Adrenal gland (tissue), 12 donors: ENCODE data around the gene ST6GALNAC4. TPM values are rescaled to one million over a fixed set of nuclear protein-coding genes. Genes with fewer than 3 reads are reported as not detected.
A peak's percentile ranks its signal among the peaks of the same experiment; 100 is the strongest.

ENCODE experiments used
- DNase-seq, 7 donors: peaks; one replicate each; pipeline ENCODE4 v3.0.0-alpha.2; 2019 to 2020
- H3K27ac ChIP-seq, 5 donors: fragments of 200-600 bp; sonication (generic) in 4 of 5; 1 replicate in 3 of 5; 2 replicates in 2 of 5; pipeline versions ENCODE4 v1.5.1 to v1.8.0; 2016 to 2020; ENCODE audit warnings: mild to moderate bottlenecking in 1 of 5
- H3K27me3 ChIP-seq: fragments of 200-600 bp; 2 replicates; pipeline ENCODE4 v1.8.0; 2021
- H3K36me3 ChIP-seq, 2 donors: fragments of 200-600 bp; replicated peaks in 1 of 2; 1 replicate in 1 of 2; 2 replicates in 1 of 2; pipeline versions ENCODE4 v1.5.1 to v1.8.0; 2018 to 2022
- H3K4me1 ChIP-seq, 2 donors: fragments of 200-600 bp; replicated peaks in 1 of 2; 1 replicate in 1 of 2; 2 replicates in 1 of 2; pipeline versions ENCODE4 v1.5.1 to v1.8.0; 2018 to 2021
- H3K4me3 ChIP-seq, 4 donors: fragments of 200-600 bp; sonication (generic) in 3 of 4; one replicate each; pipeline ENCODE4 v1.5.1; 2016 to 2018
- H3K9me3 ChIP-seq, 3 donors: fragments of 200-600 bp; sonication (generic) in 1 of 3; replicated peaks in 1 of 3; 1 replicate in 2 of 3; 2 replicates in 1 of 3; pipeline versions ENCODE4 v1.5.1 to v1.8.0; 2016 to 2021
- POLR2A ChIP-seq, 2 donors: fragments of 450-650 bp; IDR thresholded peaks; one replicate each; pipeline ENCODE4 v1.6.1; 2017; ENCODE audit warnings: antibody characterized with exemption in 2 of 2, mild to moderate bottlenecking in 2 of 2, moderate library complexity in 1 of 2
- WGBS, 4 donors: extraction: QIAGEN DNeasy Blood & Tissue Kit in 2 of 4; methylation state at CpG; one replicate each; pipeline versions ENCODE4 v1.1.5 to v1.1.7; 2013 to 2017; 5-methylcytosine and 5-hydroxymethylcytosine counted together
- intact Hi-C, 2 donors: fragments of 100-400 bp; cut with DNase I; formaldehyde crosslinking; loops; one replicate each; pipeline versions ENCODE4 v1.14.1 to v1.15.0; 2022 to 2023
- polyA plus RNA-seq, 3 donors: library from polyadenylated mRNA; stranded (reverse); fragments of 200-250 nt in 2 of 3; fragments of 350-450 nt in 1 of 3; fragmentation: Illumina TruSeq in 1 of 3; extraction: RNeasy Lipid Tissue Mini Kit (QIAGEN cat#74804) in 1 of 3; gene quantifications; one replicate each; pipeline ENCODE4 v1.2.3, GENCODE V29; 2013 to 2014
- total RNA-seq, 9 donors: library from RNA; depleted of rRNA in 4 of 9; stranded (reverse); fragments of >200 nt in 4 of 9; fragments of 120-200 nt in 1 of 9; fragmentation: NEBNext Ultra II Directional in 1 of 9; extraction: Animal tissue kit (Norgen Biotek cat#: 25700) in 1 of 9; gene quantifications; one replicate each; pipeline versions ENCODE4 v1.1.0 to v1.2.4, GENCODE V29; 2013 to 2023
- TF ChIP-seq, protein P1 (sequence below), 6 experiments: fragments of 450-650 bp in 4 of 6; fragments of 200-600 bp in 2 of 6; sonication (generic) in 1 of 6; IDR thresholded peaks; 1 replicate in 5 of 6; 2 replicates in 1 of 6; pipeline versions ENCODE4 v1.5.1 to v1.8.0; 2016 to 2021; ENCODE audit warnings: antibody characterized with exemption in 6 of 6, mild to moderate bottlenecking in 2 of 6, moderate library complexity in 1 of 6
- donor health status: healthy with polysubstance abuse.
- donor health status: Bipolar disorder and iron deficiency.
- donor health status: DM: yes; HTN: yes; CAD: no.
- donor health status: DM: no; HTN: no; CAD: no.
- donor health status: DM: no; HTN: no; CAD: no.
- donor health status: DM: yes; HTN: yes; CAD: no.

ST6GALNAC4 gene
- total and polyA plus RNA-seq, 12 donors, result 5.3 to 65.7 (median 14.7) TPM

DNA sequence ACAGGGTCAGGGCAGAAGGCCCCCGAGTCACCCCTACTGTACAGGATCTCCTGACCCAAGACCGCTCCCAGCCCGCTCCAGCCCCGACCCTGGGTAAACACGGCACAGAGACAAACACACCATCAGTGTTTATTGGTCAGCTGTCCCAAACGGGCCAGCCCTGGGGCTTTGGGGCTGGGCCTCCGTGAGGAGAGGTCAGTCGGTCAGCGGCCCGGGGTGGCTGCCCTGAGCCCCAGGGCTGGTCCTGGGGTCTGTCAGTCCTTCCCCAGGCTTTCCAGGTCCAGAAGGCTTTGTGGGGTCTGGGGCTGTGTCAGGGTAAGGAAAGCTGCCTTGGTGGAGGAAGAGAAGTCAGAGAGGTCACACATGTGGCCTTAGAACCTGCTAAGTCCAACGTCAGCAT lies 18.1 kb upstream of the ST6GALNAC4 start:
- intact Hi-C loops, result no loop called here

DNA sequence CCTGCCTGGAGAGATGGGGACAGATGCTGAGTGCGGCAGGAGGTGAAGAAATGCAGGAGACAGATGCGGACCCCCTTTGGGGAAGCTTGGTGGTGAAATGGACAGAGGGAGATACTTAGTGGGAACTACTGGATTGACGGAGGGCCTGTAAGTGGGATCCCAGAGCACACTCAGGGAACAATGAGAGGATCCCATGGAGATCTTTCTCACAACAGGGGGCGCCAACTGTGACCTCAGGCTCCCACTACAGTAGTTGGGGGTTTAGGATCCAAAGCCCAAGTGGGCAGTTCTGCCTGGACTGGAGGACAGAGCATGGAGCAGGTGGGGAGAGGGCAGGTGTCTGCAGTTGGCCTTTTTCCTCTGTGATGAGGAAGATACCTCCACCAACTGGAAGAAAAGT lies 17.4 kb upstream of the ST6GALNAC4 start:
- no peak for TF ChIP-seq POLR2A (IDR thresholded peaks at IDR 0.05)
- TF ChIP-seq, protein P1, sequence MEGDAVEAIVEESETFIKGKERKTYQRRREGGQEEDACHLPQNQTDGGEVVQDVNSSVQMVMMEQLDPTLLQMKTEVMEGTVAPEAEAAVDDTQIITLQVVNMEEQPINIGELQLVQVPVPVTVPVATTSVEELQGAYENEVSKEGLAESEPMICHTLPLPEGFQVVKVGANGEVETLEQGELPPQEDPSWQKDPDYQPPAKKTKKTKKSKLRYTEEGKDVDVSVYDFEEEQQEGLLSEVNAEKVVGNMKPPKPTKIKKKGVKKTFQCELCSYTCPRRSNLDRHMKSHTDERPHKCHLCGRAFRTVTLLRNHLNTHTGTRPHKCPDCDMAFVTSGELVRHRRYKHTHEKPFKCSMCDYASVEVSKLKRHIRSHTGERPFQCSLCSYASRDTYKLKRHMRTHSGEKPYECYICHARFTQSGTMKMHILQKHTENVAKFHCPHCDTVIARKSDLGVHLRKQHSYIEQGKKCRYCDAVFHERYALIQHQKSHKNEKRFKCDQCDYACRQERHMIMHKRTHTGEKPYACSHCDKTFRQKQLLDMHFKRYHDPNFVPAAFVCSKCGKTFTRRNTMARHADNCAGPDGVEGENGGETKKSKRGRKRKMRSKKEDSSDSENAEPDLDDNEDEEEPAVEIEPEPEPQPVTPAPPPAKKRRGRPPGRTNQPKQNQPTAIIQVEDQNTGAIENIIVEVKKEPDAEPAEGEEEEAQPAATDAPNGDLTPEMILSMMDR (IDR thresholded peaks at IDR 0.05), result no peak
- Histone ChIP-seq H3K27ac (no peak overlapping the region), H3K27me3 (no peaks in the 10 kb centered on the region), H3K9me3 (no peaks in the 10 kb centered on the region), H3K4me1 (peaks cover 23 to 42% of the 10 kb centered on the region in 2 donors), H3K36me3 (no peaks in the 10 kb centered on the region), H3K4me3 (no peak overlapping the region)
- intact Hi-C loops, result no loop called here
- no peak for DNase-seq
- WGBS, 4 donors, result 88 to 98% (median 94%) methylated on average over 4 of the region's 4 CpGs

More for the DNA sequence above, 18.1 kb upstream of the ST6GALNAC4 start:
- 68 to 84% (median 71%) methylated on average over 5 to 11 of the region's 11 CpGs for WGBS, 4 donors
- Histone ChIP-seq H3K27ac (no peak overlapping the region), H3K9me3 (no peaks in the 10 kb centered on the region), H3K4me3 (no peak overlapping the region), H3K36me3 (no peaks in the 10 kb centered on the region), H3K27me3 (no peaks in the 10 kb centered on the region), H3K4me1 (peaks cover 23 to 42% of the 10 kb centered on the region in 2 donors)
- TF ChIP-seq POLR2A (IDR thresholded peaks at IDR 0.05), result no peak
- TF ChIP-seq, protein P1 (IDR thresholded peaks at IDR 0.05), result no peak
- DNase-seq, result no peak

DNA sequence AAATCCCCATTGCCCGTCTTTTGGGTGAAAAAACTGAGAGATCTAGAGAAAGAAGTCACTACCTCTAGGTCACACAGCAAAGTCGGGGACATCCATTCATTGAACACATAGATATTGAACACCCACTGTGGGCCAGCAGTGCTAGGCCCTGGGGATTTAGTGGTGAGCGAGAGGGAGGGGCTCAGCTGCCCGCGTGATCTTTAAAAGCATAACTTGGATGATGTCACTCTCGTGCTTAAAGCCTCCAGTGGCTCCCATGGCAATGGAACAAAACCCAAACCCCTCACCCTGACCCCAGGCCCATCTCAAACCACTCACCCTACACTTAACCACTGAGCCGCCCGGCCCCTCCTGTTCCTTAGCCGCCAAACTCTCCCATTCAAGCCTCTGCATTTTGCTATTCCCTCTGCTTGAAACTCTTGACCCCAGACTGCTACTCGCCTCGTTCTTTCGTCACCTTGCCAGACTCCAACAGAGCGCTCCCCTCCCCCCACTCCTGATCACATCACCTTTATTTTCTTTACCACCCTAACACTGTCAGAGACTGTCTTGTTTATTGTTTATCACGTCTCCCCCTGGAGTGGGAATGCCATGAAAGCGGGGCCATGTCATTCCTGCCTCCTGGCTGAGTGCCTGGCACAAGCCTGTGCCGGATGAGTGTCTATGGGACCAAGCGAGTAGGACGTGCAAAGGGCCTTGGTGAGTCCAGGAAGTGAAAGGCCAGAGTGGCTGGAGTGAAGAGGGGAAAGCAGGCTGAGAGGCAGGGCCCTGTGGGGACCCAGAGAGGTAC lies 14.4 kb upstream of the ST6GALNAC4 start:
- no peaks in the 10 kb centered on the region for H3K9me3 ChIP-seq
- peak overlapping the region in 2 of 5 donors; percentile 17 to 56 for H3K27ac ChIP-seq
- 15 to 24% (median 18%) methylated on average over 16 to 18 of the region's 18 CpGs for WGBS, 4 donors
- H3K27me3 ChIP-seq, result peaks cover 19% of the 10 kb centered on the region
- no peaks in the 10 kb centered on the region for H3K36me3 ChIP-seq
- H3K4me3 ChIP-seq, result peak overlapping the region in 2 of 4 donors; percentile 22 to 42
- intact Hi-C loops, result no loop called here
- peak in 4 of 7 donors; percentile 55 to 70 (median 68) for DNase-seq
- peak in 1 of 2 donors; percentile 5 for TF ChIP-seq POLR2A (IDR thresholded peaks at IDR 0.05)
- TF ChIP-seq, protein P1 (IDR thresholded peaks at IDR 0.05), result no peak
- H3K4me1 ChIP-seq, result peaks cover 10 to 40% of the 10 kb centered on the region in 2 donors

DNA sequence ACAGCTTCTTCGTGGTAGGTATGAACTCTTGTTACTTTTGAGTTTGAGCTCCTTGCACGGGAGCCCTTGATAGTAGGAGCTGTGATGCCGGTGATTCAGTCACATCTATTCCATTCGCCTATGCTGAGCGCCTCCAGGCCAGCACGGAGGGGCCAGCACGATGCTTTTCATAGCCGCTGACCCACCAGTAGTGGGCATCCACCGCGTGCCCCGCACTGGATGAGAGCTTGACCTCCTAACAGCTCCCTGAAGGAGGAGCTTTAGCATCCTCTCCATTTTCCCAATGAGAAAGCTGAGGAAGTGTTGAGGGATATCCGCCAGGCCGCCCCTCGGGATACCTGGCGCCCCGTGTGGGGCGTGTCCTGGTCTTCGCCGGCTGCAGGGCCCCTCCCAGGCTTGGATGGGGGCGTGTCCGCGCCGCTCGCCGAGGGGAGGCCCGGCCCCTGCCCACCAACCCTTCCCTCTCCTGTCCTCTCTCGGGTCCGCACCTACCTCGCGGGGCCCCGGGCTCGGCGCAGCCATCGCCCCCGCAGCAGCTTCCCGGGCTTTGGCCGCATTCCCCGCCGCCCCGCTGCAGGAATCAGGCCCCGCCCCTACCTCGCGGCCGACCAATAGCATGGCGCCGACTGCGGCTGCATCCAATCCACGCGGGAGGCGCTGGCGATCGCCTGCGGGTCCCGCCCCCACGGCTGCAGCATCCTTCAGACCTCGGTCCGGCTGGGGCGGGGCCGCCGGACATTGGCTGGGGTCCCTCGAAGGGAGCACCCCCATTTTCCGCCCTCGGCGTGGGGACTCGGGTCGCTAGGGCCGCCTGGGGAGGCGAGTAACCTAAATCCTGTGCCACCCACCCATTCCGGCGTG lies 13.6 kb upstream of the ST6GALNAC4 start, which contains the start of gene PIP5KL1:
TSS of gene PIP5KL1 (minus strand) at position 547 of the 861 bp plus-strand sequence. CDS start at position 522, 25 bp downstream.
- no peak for TF ChIP-seq POLR2A (IDR thresholded peaks at IDR 0.05)
- TF ChIP-seq, protein P1 (IDR thresholded peaks at IDR 0.05), result no peak
- Histone ChIP-seq H3K36me3 (no peaks in the 10 kb centered on the region), H3K4me1 (peaks cover 10 to 32% of the 10 kb centered on the region in 2 donors), H3K27me3 (peaks cover 27% of the 10 kb centered on the region), H3K27ac (peak within 1 kb of the TSS in 2 of 5 donors; percentile 17 to 56), H3K4me3 (peak within 1 kb of the TSS in 2 of 4 donors; percentile 22 to 42), H3K9me3 (no peaks in the 10 kb centered on the region)
- 1 to 9% (median 3%) methylated on average over 14 to 70 of the region's 70 CpGs for WGBS, 4 donors
- intact Hi-C loops, result no loop called here
- peak; percentile 77 to 89 (median 81) for DNase-seq
